SK-N-SH (cell line): ENCODE results near the gene MACROD2. TPM values are rescaled to one million over a fixed set of nuclear protein-coding genes. Genes with fewer than 3 reads are reported as not detected.

Source experiments
- CTCF ChIA-PET: fragments of 300-600, 350-600 bp; formaldehyde crosslinking; extraction: SDS; loops from one replicate; lab custom pipeline; 2021; lab: Yijun Ruan, JAX
- POLR2A ChIA-PET: fragments of 350-600 bp; sonication (Branson Sonifier 250); formaldehyde crosslinking; extraction: SDS; loops from one replicate; lab custom pipeline; 2020; ENCODE audit warnings: antibody characterized with exemption, inconsistent platforms; lab: Yijun Ruan, JAX
- DNase-seq: peaks from one replicate; pipeline ENCODE4 v3.0.0; 2012
- H2AFZ ChIP-seq: fragments of 200-600 bp; sonication (generic); 2 replicates; pipeline ENCODE4 v1.8.1; 2016; ENCODE audit warnings: antibody characterized with exemption, mild to moderate bottlenecking, low read depth
- H3F3A ChIP-seq: fragments of 200-600 bp; sonication (generic); replicated peaks from 2 replicates; pipeline ENCODE3; 2016; ENCODE audit warnings: antibody characterized with exemption, mild to moderate bottlenecking; ENCODE audit not compliant: insufficient read depth
- H3K27ac ChIP-seq, 2 experiments: fragments of 200-500 bp in 1 of 2; fragments of 200-600 bp in 1 of 2; sonication (Bioruptor generic) in 1 of 2; sonication (generic), shearing (Covaris generic) in 1 of 2; 2 replicates each; pipeline versions ENCODE4 v1.5.1 to v1.6.1; 2014 to 2016; ENCODE audit warnings: low read depth in 2 of 2, inconsistent platforms in 1 of 2, low read length in 1 of 2, mild to moderate bottlenecking in 1 of 2, mixed read lengths in 1 of 2
- H3K27me3 ChIP-seq: fragments of 200-600 bp; sonication (generic), shearing (Covaris generic); 2 replicates; pipeline ENCODE4 v1.6.1; 2016; ENCODE audit warnings: mixed run types; ENCODE audit not compliant: insufficient read depth
- H3K36me3 ChIP-seq, 2 experiments: fragments of 200-500 bp in 1 of 2; fragments of 200-600 bp in 1 of 2; sonication (Bioruptor generic) in 1 of 2; sonication (generic) in 1 of 2; replicated peaks in 1 of 2; 2 replicates each; pipeline versions ENCODE3 to v1.5.1; 2014 to 2016; ENCODE audit warnings: low read length in 1 of 2, mild to moderate bottlenecking in 1 of 2; ENCODE audit not compliant: insufficient read depth in 2 of 2, control insufficient read depth in 1 of 2
- H3K4me1 ChIP-seq, 2 experiments: fragments of 200-500 bp in 1 of 2; fragments of 200-600 bp in 1 of 2; sonication (Bioruptor generic) in 1 of 2; sonication (generic), shearing (Covaris generic) in 1 of 2; 2 replicates each; pipeline versions ENCODE4 v1.5.1 to v1.6.1; 2014 to 2016; ENCODE audit warnings: low read depth in 1 of 2, low read length in 1 of 2, mixed run types in 1 of 2; ENCODE audit not compliant: insufficient read depth in 2 of 2, control insufficient read depth in 1 of 2
- H3K4me2 ChIP-seq: fragments of 200-600 bp; sonication (generic), shearing (Covaris generic); 2 replicates; pipeline ENCODE4 v1.6.1; 2017; ENCODE audit warnings: mixed run types
- H3K4me3 ChIP-seq, 2 experiments: fragments of 200-500 bp in 1 of 2; fragments of 200-600 bp in 1 of 2; sonication (Bioruptor generic) in 1 of 2; sonication (generic), shearing (Covaris generic) in 1 of 2; 2 replicates each; pipeline versions ENCODE4 v1.5.1 to v1.8.1; 2014 to 2016; ENCODE audit warnings: low read depth in 2 of 2, inconsistent platforms in 1 of 2, low read length in 1 of 2, mild to moderate bottlenecking in 1 of 2, mixed read lengths in 1 of 2, moderate library complexity in 1 of 2
- H3K79me2 ChIP-seq: fragments of 200-600 bp; sonication (generic); 2 replicates; pipeline ENCODE4 v1.8.1; 2017; ENCODE audit warnings: mild to moderate bottlenecking; ENCODE audit not compliant: insufficient read depth
- H3K9ac ChIP-seq: fragments of 200-600 bp; sonication (generic); 2 replicates; pipeline ENCODE4 v1.6.1; 2017; ENCODE audit warnings: mixed run types
- H3K9me2 ChIP-seq: fragments of 200-600 bp; sonication (generic); 2 replicates; pipeline ENCODE4 v1.6.1; 2017; ENCODE audit warnings: mixed run types
- H3K9me3 ChIP-seq: fragments of 200-600 bp; sonication (generic); 2 replicates; pipeline ENCODE4 v1.6.1; 2017; ENCODE audit warnings: mixed run types, mild to moderate bottlenecking, moderate library complexity
- H4K20me1 ChIP-seq: fragments of 200-600 bp; sonication (generic); 2 replicates; pipeline ENCODE4 v1.6.1; 2017; ENCODE audit warnings: mild to moderate bottlenecking, mixed run types; ENCODE audit not compliant: insufficient read depth
- CTCF ChIP-seq: fragments of 200-600 bp; sonication (generic); IDR thresholded peaks from 2 replicates; pipeline ENCODE4 v1.6.1; 2017; ENCODE audit warnings: antibody characterized with exemption, mild to moderate bottlenecking, moderate library complexity
- GABPA ChIP-seq: IDR thresholded peaks from 2 replicates; pipeline ENCODE4 v1.4.0; 2012; ENCODE audit warnings: low read depth, mild to moderate bottlenecking
- RAD21 ChIP-seq: IDR thresholded peaks from 2 replicates; pipeline ENCODE4 v1.6.1; 2012; ENCODE audit warnings: mild to moderate bottlenecking, low read length
- RXRA ChIP-seq: IDR thresholded peaks from 2 replicates; pipeline ENCODE4 v1.4.0; 2012; ENCODE audit warnings: low read depth, mild to moderate bottlenecking, borderline replicate concordance
- TAF1 ChIP-seq: IDR thresholded peaks from 2 replicates; pipeline ENCODE4 v1.6.1; 2012; ENCODE audit warnings: low read depth, mild to moderate bottlenecking, low read length, moderate library complexity, borderline replicate concordance
- USF2 ChIP-seq: fragments of 150-350 bp; IDR thresholded peaks from 2 replicates; pipeline ENCODE4 v1.6.1; 2017; ENCODE audit warnings: antibody characterized with exemption, low read length, low read depth, borderline replicate concordance
- YY1 ChIP-seq: IDR thresholded peaks from 2 replicates; pipeline ENCODE4 v1.4.0; 2012; ENCODE audit warnings: low read depth, mild to moderate bottlenecking
- WGBS: methylation state at CpG from one replicate; pipeline ENCODE4 v1.1.6; 2017; ENCODE audit warnings: low lambda C conversion rate; 5-methylcytosine and 5-hydroxymethylcytosine counted together
- polyA plus RNA-seq, 3 experiments: library from polyadenylated mRNA; depleted of rRNA; stranded (reverse); fragments of >200 nt; gene quantifications; 2 replicates each; pipeline ENCODE4 v1.2.3, GENCODE V29; 2012

The MACROD2 gene
- polyA plus RNA-seq, 1 of the 3 experiments (the other 2 are of a cell fraction), result 0.33 TPM

- WGBS, result 20% methylated on average over 2 of the region's 2 CpGs
- no peak overlapping the region for H3K27ac ChIP-seq
- POLR2A ChIA-PET, result no interaction called here
These were observed 811.9 kb downstream of the MACROD2 start for GRCh38 chr20:14807224-14807623.

GRCh38 chr20:14815340-14815739, 820.0 kb downstream of the MACROD2 start:
- no peak overlapping the region for H2AFZ ChIP-seq
- no peaks in the 10 kb centered on the region; a peak in 2 of 4 replicates for H3K4me1 ChIP-seq
- H3F3A ChIP-seq, result no peaks in the 10 kb centered on the region
- TF ChIP-seq CTCF, result no peak
- TF ChIP-seq GABPA, result no peak
- H3K36me3 ChIP-seq, result no peaks in the 10 kb centered on the region
- ChIA-PET POLR2A (no interaction called here), CTCF (interaction anchor here (0.8 to 1.0 kb wide), 2 partner anchors 8 to 13 kb away, joined by 3 to 5 read pairs; no protein-coding TSS in a partner anchor)
- H3K27ac ChIP-seq, result no peak overlapping the region
- no peaks in the 10 kb centered on the region for H3K9me3 ChIP-seq
- no peaks in the 10 kb centered on the region for H3K27me3 ChIP-seq
- no peaks in the 10 kb centered on the region for H4K20me1 ChIP-seq
- H3K9ac ChIP-seq, result no peak overlapping the region
- no peaks in the 10 kb centered on the region for H3K79me2 ChIP-seq
- H3K9me2 ChIP-seq, result no peaks in the 10 kb centered on the region
- DNase-seq, result no peak
- 95% methylated on average over 2 of the region's 2 CpGs for WGBS
- no peak overlapping the region for H3K4me2 ChIP-seq
- H3K4me3 ChIP-seq, result no peak overlapping the region

More at GRCh38 chr20:14807224-14807623, 811.9 kb downstream of the MACROD2 start:
- no peaks in the 10 kb centered on the region for H3K36me3 ChIP-seq
- no peaks in the 10 kb centered on the region for H3F3A ChIP-seq
- H3K4me3 ChIP-seq, result no peak overlapping the region
- TF ChIP-seq USF2 (no peak), CTCF (no peak), TAF1 (no peak), YY1 (no peak), RAD21 (no peak), RXRA (no peak)
- peaks cover 0 to under 1% of the 10 kb centered on the region in 2 experiments; a peak in 2 of 4 replicates for H3K4me1 ChIP-seq
- H4K20me1 ChIP-seq, result no peaks in the 10 kb centered on the region
- H3K9me3 ChIP-seq, result no peaks in the 10 kb centered on the region
- H2AFZ ChIP-seq, result no peak overlapping the region
- no peaks in the 10 kb centered on the region for H3K79me2 ChIP-seq
- H3K27me3 ChIP-seq, result no peaks in the 10 kb centered on the region
- no peak overlapping the region for H3K4me2 ChIP-seq
- no peak for DNase-seq
- H3K9ac ChIP-seq, result no peak overlapping the region
- H3K9me2 ChIP-seq, result no peaks in the 10 kb centered on the region
- CTCF ChIA-PET, result no interaction called here
